SK-N-MC (cell line): ENCODE data around the gene MID1.
"Not testable (repeated sequence)": the region's sequence is repeated elsewhere in the genome, so short reads cannot be mapped to it uniquely, and the experiment has no call there.

Source experiments
- DNase-seq: peaks from one replicate; pipeline ENCODE4 v3.0.0-alpha.2; 2011; ENCODE audit warnings: low read depth, low spot score
- H3K27ac ChIP-seq: fragments of 200-600 bp; sonication (generic); 2 replicates; pipeline ENCODE4 v1.5.1; 2016; ENCODE audit warnings: mixed run types
- H3K36me3 ChIP-seq: fragments of 200-600 bp; sonication (generic); 2 replicates; pipeline ENCODE4 v1.6.1; 2017; ENCODE audit warnings: antibody characterized with exemption, low read length, mixed read lengths; ENCODE audit not compliant: insufficient read depth
- H3K4me3 ChIP-seq: fragments of 200-600 bp; sonication (generic); 2 replicates; pipeline ENCODE4 v1.5.1; 2016
- H3K9ac ChIP-seq: fragments of 200-600 bp; sonication (generic); 2 replicates; pipeline ENCODE4 v1.8.0; 2017; ENCODE audit warnings: mixed run types, mixed read lengths; ENCODE audit not compliant: insufficient read length
- H3K9me3 ChIP-seq: fragments of 200-600 bp; sonication (generic); 2 replicates; pipeline ENCODE4 v1.6.1; 2017; ENCODE audit warnings: low read depth, mild to moderate bottlenecking, antibody characterized with exemption, low read length, moderate library complexity, mixed read lengths
- EZH2 ChIP-seq: fragments of 200-600 bp; sonication (generic); IDR thresholded peaks from one replicate; pipeline ENCODE4 v1.6.1; 2017; ENCODE audit warnings: antibody characterized with exemption
- FOXP2 ChIP-seq: optimal IDR thresholded peaks from 2 replicates; pipeline ENCODE3; 2011; ENCODE audit warnings: mild to moderate bottlenecking, moderate library complexity; ENCODE audit not compliant: insufficient read depth; ENCODE audit errors: extremely low read length, control extremely low read depth
- POLR2AphosphoS5 ChIP-seq: IDR thresholded peaks from 2 replicates; pipeline ENCODE4 v1.6.1; 2012; ENCODE audit warnings: mild to moderate bottlenecking, low read depth, low read length, borderline replicate concordance

Gene MID1

GRCh38 chrX:10589098-10589497, 31.3 kb downstream of the MID1 start:
- no peak overlapping the region for H3K4me3 ChIP-seq
- no peaks in the 10 kb centered on the region for H3K36me3 ChIP-seq
- no peak overlapping the region for H3K9ac ChIP-seq
- H3K9me3 ChIP-seq, result no peaks in the 10 kb centered on the region
- DNase-seq, result no peak
- TF ChIP-seq FOXP2, result no peak
- no peak for TF ChIP-seq POLR2AphosphoS5
- no peak for TF ChIP-seq EZH2
- no peak overlapping the region for H3K27ac ChIP-seq

DNA sequence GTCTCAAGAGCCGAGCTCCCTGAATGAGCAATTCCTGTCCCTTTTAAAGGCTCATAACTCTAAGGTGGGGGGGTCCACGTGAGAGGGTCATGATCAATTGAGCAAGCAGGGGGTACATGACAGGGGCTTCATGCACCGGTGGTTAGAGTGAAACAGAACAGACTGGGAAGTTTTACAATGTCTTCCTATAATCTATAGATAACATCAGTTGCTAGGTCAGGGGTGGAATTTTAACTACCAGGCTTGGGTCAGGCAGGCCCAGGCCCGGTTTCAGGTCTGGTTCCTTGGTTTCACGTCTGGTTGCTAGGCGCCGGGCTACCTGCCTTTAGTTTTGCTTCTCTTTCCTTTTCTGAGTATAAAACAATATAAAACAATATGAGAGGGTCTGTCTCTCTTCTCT, 35.5 kb downstream of the MID1 start:
- H3K36me3 ChIP-seq, H3K9ac ChIP-seq, H3K9me3 ChIP-seq, H3K4me3 ChIP-seq, H3K27ac ChIP-seq, DNase-seq: not testable (repeated sequence)

GRCh38 chrX:10582945-10583344, 37.4 kb downstream of the MID1 start:
- no peak for TF ChIP-seq EZH2
- TF ChIP-seq FOXP2, result no peak
- no peak for TF ChIP-seq POLR2AphosphoS5
- no peak for DNase-seq
- H3K9me3 ChIP-seq, result no peaks in the 10 kb centered on the region
- H3K27ac ChIP-seq, result no peak overlapping the region
- H3K4me3 ChIP-seq, result no peak overlapping the region
- no peak overlapping the region for H3K9ac ChIP-seq
- no peaks in the 10 kb centered on the region for H3K36me3 ChIP-seq

GRCh38 chrX:10582215-10582733, 38.1 kb downstream of the MID1 start:
- no peak for DNase-seq
- Histone ChIP-seq H3K9me3 (no peaks in the 10 kb centered on the region), H3K9ac (no peak overlapping the region), H3K36me3 (no peaks in the 10 kb centered on the region), H3K4me3 (no peak overlapping the region), H3K27ac (no peak overlapping the region)
- TF ChIP-seq POLR2AphosphoS5 (no peak), EZH2 (no peak), FOXP2 (no peak)

GRCh38 chrX:10579112-10580011, 41.0 kb downstream of the MID1 start:
- DNase-seq, result no peak
- Histone ChIP-seq H3K27ac (no peak overlapping the region), H3K9ac (no peak overlapping the region), H3K36me3 (no peaks in the 10 kb centered on the region), H3K4me3 (no peak overlapping the region), H3K9me3 (no peaks in the 10 kb centered on the region)
- TF ChIP-seq EZH2, result no peak
- TF ChIP-seq POLR2AphosphoS5, result no peak

- Histone ChIP-seq H3K27ac (no peak overlapping the region), H3K9ac (no peak overlapping the region), H3K9me3 (no peaks in the 10 kb centered on the region), H3K36me3 (no peaks in the 10 kb centered on the region), H3K4me3 (no peak overlapping the region)
- DNase-seq, result no peak
- TF ChIP-seq FOXP2 (no peak), POLR2AphosphoS5 (no peak), EZH2 (no peak)
Observed at GRCh38 chrX:10578527-10578926, 41.9 kb downstream of the MID1 start.

GRCh38 chrX:10577853-10578252, 42.5 kb downstream of the MID1 start:
- Histone ChIP-seq H3K27ac (no peak overlapping the region), H3K9me3 (no peaks in the 10 kb centered on the region), H3K36me3 (no peaks in the 10 kb centered on the region), H3K4me3 (no peak overlapping the region), H3K9ac (no peak overlapping the region)
- TF ChIP-seq FOXP2 (no peak), EZH2 (no peak), POLR2AphosphoS5 (no peak)
- no peak for DNase-seq

- no peak overlapping the region for H3K9ac ChIP-seq
- no peaks in the 10 kb centered on the region for H3K36me3 ChIP-seq
- no peak for DNase-seq
- H3K4me3 ChIP-seq, result no peak overlapping the region
- H3K27ac ChIP-seq, result no peak overlapping the region
- TF ChIP-seq POLR2AphosphoS5, result no peak
- TF ChIP-seq FOXP2, result no peak
- TF ChIP-seq EZH2, result no peak
- no peaks in the 10 kb centered on the region for H3K9me3 ChIP-seq
Observed at GRCh38 chrX:10576777-10577447, 43.5 kb downstream of the MID1 start.
